Aorta (tissue), 5 donors: ENCODE data around the gene NSUN4. TPM values are rescaled to one million over a fixed set of nuclear protein-coding genes. Genes with fewer than 3 reads are reported as not detected.
"Not testable (repeated sequence)": the region's sequence is repeated elsewhere in the genome, so short reads cannot be mapped to it uniquely, and the experiment has no call there.

Experiments
- ATAC-seq: fragments of 200-7000 bp; cut with Tn5 transposase; one replicate; pipeline ENCODE4 v1.9.1; 2022; ENCODE audit warnings: moderate library complexity; ENCODE audit not compliant: low FRiP score
- DNase-seq, 2 donors: peaks; one replicate each; pipeline ENCODE4 v3.0.0-alpha.2; 2020
- H3K27ac ChIP-seq, 2 donors: one replicate each; pipeline ENCODE4 v1.5.1; 2013; ENCODE audit warnings: low read length in 2 of 2, mild to moderate bottlenecking in 2 of 2, moderate library complexity in 2 of 2, control low read depth in 1 of 2, inconsistent platforms in 1 of 2, low read depth in 1 of 2
- H3K27me3 ChIP-seq, 2 donors: one replicate each; pipeline ENCODE4 v1.6.1; 2013; ENCODE audit warnings: control low read depth in 1 of 2, low read length in 1 of 2, mild to moderate bottlenecking in 1 of 2, moderate library complexity in 1 of 2; ENCODE audit not compliant: insufficient read depth in 2 of 2, control insufficient read depth in 1 of 2
- H3K36me3 ChIP-seq, 2 donors: one replicate each; pipeline ENCODE4 v1.6.1; 2013; ENCODE audit warnings: control low read depth in 1 of 2, low read length in 1 of 2, mild to moderate bottlenecking in 1 of 2; ENCODE audit not compliant: insufficient read depth in 2 of 2, control insufficient read depth in 1 of 2
- H3K4me1 ChIP-seq, 2 donors: one replicate each; pipeline ENCODE4 v1.6.1; 2013; ENCODE audit warnings: low read length in 2 of 2, control low read depth in 1 of 2, mild to moderate bottlenecking in 1 of 2, moderate library complexity in 1 of 2; ENCODE audit not compliant: insufficient read depth in 2 of 2, control insufficient read depth in 1 of 2
- H3K4me3 ChIP-seq, 2 donors: one replicate each; pipeline ENCODE4 v1.5.1; 2013; ENCODE audit warnings: low read length in 2 of 2, control low read depth in 1 of 2, mild to moderate bottlenecking in 1 of 2
- H3K9me3 ChIP-seq: one replicate; pipeline ENCODE4 v1.6.1; 2013; ENCODE audit warnings: mild to moderate bottlenecking, low read length; ENCODE audit not compliant: control insufficient read depth
- WGBS, 2 donors: extraction: QIAGEN DNeasy Blood & Tissue Kit; methylation state at CpG; one replicate each; pipeline ENCODE4 v1.1.7; 2013; 5-methylcytosine and 5-hydroxymethylcytosine counted together
- intact Hi-C, 2 donors: fragments of 100-400 bp; cut with DNase I; formaldehyde crosslinking; loops; one replicate each; pipeline versions ENCODE4 v1.14.2 to v1.15.0; 2022
- polyA plus RNA-seq, 2 donors: library from polyadenylated mRNA; stranded (reverse); fragments of 200-250 nt; gene quantifications; one replicate each; pipeline ENCODE4 v1.2.3, GENCODE V29; 2013
- total RNA-seq, 2 donors: library from RNA; stranded (reverse); fragmentation: NEBNext Ultra II Directional; extraction: Animal tissue kit (Norgen Biotek cat#: 25700); gene quantifications; one replicate each; pipeline ENCODE4 v1.2.1, GENCODE V29; 2021
- donor health status: healthy with polysubstance abuse.
- donor health status: Bipolar disorder and iron deficiency.
- donor health status: DM: no; HTN: no; CAD: no.
- donor health status: DM: no; HTN: no; CAD: no.
- donor health status: DM: yes; HTN: yes; CAD: no.

The NSUN4 gene
- total and polyA plus RNA-seq, 4 donors = 8.6 to 26.3 (median 15.4) TPM

- intact Hi-C loops, H3K9me3 ChIP-seq, H3K27ac ChIP-seq, ATAC-seq, H3K4me1 ChIP-seq, H3K27me3 ChIP-seq, H3K4me3 ChIP-seq, DNase-seq, H3K36me3 ChIP-seq: not testable (repeated sequence)
- 95 to 97% methylated on average over 8 of the region's 8 CpGs for WGBS, 2 donors
These were observed 27.1 kb downstream of the NSUN4 start for GRCh38 chr1:46367701-46368100.

GRCh38 chr1:46368791-46369190 lies 28.2 kb downstream of the NSUN4 start:
- ATAC-seq (no peak), DNase-seq (no peak)
- no peaks in the 10 kb centered on the region for H3K4me1 ChIP-seq
- no peak overlapping the region for H3K27ac ChIP-seq
- intact Hi-C loops = no loop called here
- H3K27me3 ChIP-seq = no peaks in the 10 kb centered on the region
- H3K9me3 ChIP-seq = no peaks in the 10 kb centered on the region
- H3K36me3 ChIP-seq = peaks cover 5 to 7% of the 10 kb centered on the region in 2 donors
- WGBS, 2 donors = 88 to 96% methylated on average over 2 of the region's 2 CpGs
- H3K4me3 ChIP-seq = no peak overlapping the region

DNA sequence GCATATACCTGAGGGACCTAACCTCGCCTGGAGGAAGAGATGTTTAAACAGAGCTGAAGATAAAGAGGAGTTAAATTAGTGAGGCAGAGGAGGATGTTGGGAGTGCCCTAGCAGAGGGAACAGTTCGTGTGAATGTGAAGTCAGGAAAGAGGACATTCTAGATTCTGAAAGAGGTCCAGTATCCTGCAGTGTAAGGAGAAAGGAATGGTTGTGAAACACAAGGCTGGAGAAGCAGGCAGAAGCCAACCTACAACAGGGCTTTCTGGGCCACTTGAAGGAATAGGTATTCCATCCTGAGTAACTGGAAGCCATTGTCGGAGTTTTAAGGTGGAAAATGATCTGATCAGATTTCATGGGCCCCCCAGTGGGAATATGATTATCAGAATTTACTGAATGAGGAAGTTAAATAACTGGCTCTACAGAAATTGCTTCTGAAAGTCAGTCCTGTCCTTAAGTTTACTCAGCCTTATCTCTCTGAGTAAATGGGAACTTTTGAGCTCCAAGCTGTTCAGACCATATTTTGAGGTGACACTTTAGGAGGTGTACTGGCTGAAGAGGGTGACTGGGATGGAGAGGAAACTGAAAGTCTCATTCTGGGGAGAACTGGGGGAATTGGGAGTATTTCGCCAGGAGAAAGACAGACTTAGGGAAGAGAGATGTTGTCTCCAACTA lies 29.1 kb downstream of the NSUN4 start:
- Histone ChIP-seq H3K4me1 (no peaks in the 10 kb centered on the region), H3K4me3 (no peak overlapping the region), H3K27ac (no peak overlapping the region), H3K36me3 (peaks cover 5 to 7% of the 10 kb centered on the region in 2 donors), H3K9me3 (no peaks in the 10 kb centered on the region), H3K27me3 (no peaks in the 10 kb centered on the region)
- ATAC-seq = no peak
- 73 to 80% methylated on average over 4 of the region's 4 CpGs for WGBS, 2 donors
- DNase-seq = no peak
- intact Hi-C loops = no loop called here

GRCh38 chr1:46370214-46370633 lies 29.6 kb downstream of the NSUN4 start:
- no peaks in the 10 kb centered on the region for H3K4me1 ChIP-seq

GRCh38 chr1:46372431-46372830 lies 31.8 kb downstream of the NSUN4 start:
- DNase-seq (no peak), ATAC-seq (no peak)
- peaks cover 5 to 7% of the 10 kb centered on the region in 2 donors for H3K36me3 ChIP-seq
- no peaks in the 10 kb centered on the region for H3K9me3 ChIP-seq
- H3K4me3 ChIP-seq = no peak overlapping the region
- no peaks in the 10 kb centered on the region for H3K27me3 ChIP-seq
- no peak overlapping the region for H3K27ac ChIP-seq
- intact Hi-C loops = no loop called here
- no peaks in the 10 kb centered on the region for H3K4me1 ChIP-seq
- WGBS, 2 donors = 93 to 98% methylated on average over 1 of the region's 1 CpG

More at GRCh38 chr1:46370214-46370633, 29.6 kb downstream of the NSUN4 start:
- no peaks in the 10 kb centered on the region for H3K9me3 ChIP-seq
- intact Hi-C loops = no loop called here
- ATAC-seq (no peak), DNase-seq (no peak)
- 88 to 90% methylated on average over 3 of the region's 3 CpGs for WGBS, 2 donors
- no peaks in the 10 kb centered on the region for H3K27me3 ChIP-seq
- H3K27ac ChIP-seq = no peak overlapping the region
- H3K36me3 ChIP-seq = peaks cover 5 to 7% of the 10 kb centered on the region in 2 donors
- no peak overlapping the region for H3K4me3 ChIP-seq

DNA sequence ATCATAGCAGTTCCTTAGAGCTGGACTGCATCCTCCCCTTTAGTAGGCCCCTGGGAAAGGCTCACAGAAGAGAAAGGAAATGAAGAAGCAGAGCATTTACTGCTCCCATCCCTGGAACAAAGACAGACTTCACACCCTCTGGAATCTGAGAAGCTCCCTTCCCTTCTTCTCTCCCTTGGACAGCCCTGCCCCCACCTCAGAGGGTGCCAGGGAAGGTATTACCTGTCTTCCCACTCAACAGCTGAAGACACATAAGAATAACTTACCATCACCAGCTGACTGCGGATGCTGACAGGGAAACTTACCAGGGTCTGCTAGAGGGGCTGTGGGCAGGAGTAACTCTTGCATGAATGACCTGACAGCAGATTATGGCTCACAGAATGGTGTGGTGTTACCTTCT lies 39.4 kb downstream of the NSUN4 start:
- intact Hi-C loops = no loop called here
- Histone ChIP-seq H3K9me3 (peaks cover 1% of the 10 kb centered on the region), H3K36me3 (no peaks in the 10 kb centered on the region), H3K4me3 (no peak overlapping the region), H3K27me3 (no peaks in the 10 kb centered on the region), H3K27ac (no peak overlapping the region), H3K4me1 (no peaks in the 10 kb centered on the region)
- ATAC-seq (no peak), DNase-seq (no peak)
- WGBS, 2 donors = 95% methylated on average over 1 of the region's 1 CpG

DNA sequence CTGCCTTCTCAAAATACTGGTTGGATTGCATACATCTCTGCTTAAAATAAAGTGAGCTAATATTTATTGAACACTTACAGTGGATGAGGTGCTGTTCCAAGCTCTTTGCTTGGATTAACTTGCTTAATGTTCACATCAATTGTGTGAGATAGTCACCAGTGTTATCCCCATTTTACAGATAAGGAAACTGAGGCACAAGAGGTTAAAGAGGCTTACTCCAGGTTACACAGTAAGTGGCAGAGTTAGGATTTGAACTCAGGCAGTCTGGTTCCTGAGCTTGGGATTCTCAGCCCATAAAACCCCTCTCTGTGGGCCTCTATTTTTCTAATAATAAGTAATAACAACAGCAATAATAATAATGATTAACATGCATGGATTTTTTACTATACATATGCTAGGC lies 39.9 kb downstream of the NSUN4 start:
- H3K4me1 ChIP-seq = no peaks in the 10 kb centered on the region
- no peak overlapping the region for H3K4me3 ChIP-seq
- no peaks in the 10 kb centered on the region for H3K36me3 ChIP-seq
- no peak overlapping the region for H3K27ac ChIP-seq
- intact Hi-C loops = no loop called here
- H3K9me3 ChIP-seq = peaks cover 1% of the 10 kb centered on the region
- no peaks in the 10 kb centered on the region for H3K27me3 ChIP-seq
- DNase-seq = no peak
- ATAC-seq = no peak

GRCh38 chr1:46393510-46393909 lies 52.9 kb downstream of the NSUN4 start:
- no peak for ATAC-seq
- H3K4me3 ChIP-seq = no peak overlapping the region
- H3K27me3 ChIP-seq = no peaks in the 10 kb centered on the region
- H3K4me1 ChIP-seq = no peaks in the 10 kb centered on the region
- no peak overlapping the region for H3K27ac ChIP-seq
- H3K9me3 ChIP-seq = peaks cover 2% of the 10 kb centered on the region
- intact Hi-C loops = no loop called here
- WGBS, 2 donors = 91 to 92% methylated on average over 12 of the region's 12 CpGs
- no peak for DNase-seq
- no peaks in the 10 kb centered on the region for H3K36me3 ChIP-seq

GRCh38 chr1:46394108-46394871 lies 53.7 kb downstream of the NSUN4 start, which contains the start of gene FAAH:
TSS of gene FAAH (plus strand) at chr1:46394317. CDS start at chr1:46394349, 32 bp downstream.
- Histone ChIP-seq H3K27me3 (no peaks in the 10 kb centered on the region), H3K4me1 (no peaks in the 10 kb centered on the region), H3K27ac (no peak within 1 kb of the TSS), H3K36me3 (no peaks in the 10 kb centered on the region), H3K4me3 (peak within 1 kb of the TSS; percentile 9 to 56), H3K9me3 (peaks cover 2% of the 10 kb centered on the region)
- intact Hi-C loops = no loop called here
- ATAC-seq = peak; percentile 86
- DNase-seq = peak; percentile 68 to 91
- WGBS, 2 donors = 1 to 2% methylated on average over 58 to 75 of the region's 75 CpGs
